Ishikawa (cell line): Measurements from ENCODE around the gene HLTF.

ENCODE experiments used
- CEBPB ChIP-seq: IDR thresholded peaks from 2 replicates; pipeline ENCODE4 v1.6.1; 2012
- CREB1 ChIP-seq: IDR thresholded peaks from 2 replicates; pipeline ENCODE4 v1.6.1; 2012; ENCODE audit warnings: low read depth
- EGR1 ChIP-seq: IDR thresholded peaks from 2 replicates; pipeline ENCODE4 v1.6.1; 2012
- EP300 ChIP-seq: IDR thresholded peaks from 2 replicates; pipeline ENCODE4 v1.6.1; 2012; ENCODE audit warnings: borderline replicate concordance
- FOXM1 ChIP-seq: IDR thresholded peaks from 2 replicates; pipeline ENCODE4 v1.6.1; 2012; ENCODE audit warnings: low read depth, borderline replicate concordance
- MAX ChIP-seq: IDR thresholded peaks from 2 replicates; pipeline ENCODE4 v1.6.1; 2012
- NFIC ChIP-seq: IDR thresholded peaks from 2 replicates; pipeline ENCODE4 v1.6.1; 2012
- RAD21 ChIP-seq: IDR thresholded peaks from 2 replicates; pipeline ENCODE4 v1.6.1; 2012; ENCODE audit warnings: low read depth
- TAF1 ChIP-seq: IDR thresholded peaks from 2 replicates; pipeline ENCODE4 v1.6.1; 2012; ENCODE audit warnings: low read depth, mild to moderate bottlenecking
- TCF12 ChIP-seq: IDR thresholded peaks from 2 replicates; pipeline ENCODE4 v1.6.1; 2012; ENCODE audit warnings: low read depth
- TEAD4 ChIP-seq: IDR thresholded peaks from 2 replicates; pipeline ENCODE4 v1.6.1; 2012
- YY1 ChIP-seq: IDR thresholded peaks from 2 replicates; pipeline ENCODE4 v1.6.1; 2012; ENCODE audit warnings: low read depth
- ZBTB7A ChIP-seq: IDR thresholded peaks from 2 replicates; pipeline ENCODE4 v1.6.1; 2012; ENCODE audit warnings: low read depth
- TF ChIP-seq, protein P1 (sequence below): IDR thresholded peaks from 2 replicates; pipeline ENCODE4 v1.6.1; 2012
- TF ChIP-seq, protein P2 (sequence below): IDR thresholded peaks from 2 replicates; pipeline ENCODE4 v1.6.1; 2012; ENCODE audit warnings: low read depth, mild to moderate bottlenecking

The HLTF gene

GRCh38 chr3:149020196-149020838, 66.0 kb downstream of the HLTF start:
- TF ChIP-seq EGR1 (no peak), RAD21 (no peak), EP300 (peak; percentile 85), NFIC (peak; percentile 91), CREB1 (no peak), TEAD4 (peak; percentile 91), FOXM1 (peak; percentile 70), TCF12 (peak; percentile 67), MAX (0 out of 2 replicates have a peak, but pooled peaks have one; percentile 22)

DNA sequence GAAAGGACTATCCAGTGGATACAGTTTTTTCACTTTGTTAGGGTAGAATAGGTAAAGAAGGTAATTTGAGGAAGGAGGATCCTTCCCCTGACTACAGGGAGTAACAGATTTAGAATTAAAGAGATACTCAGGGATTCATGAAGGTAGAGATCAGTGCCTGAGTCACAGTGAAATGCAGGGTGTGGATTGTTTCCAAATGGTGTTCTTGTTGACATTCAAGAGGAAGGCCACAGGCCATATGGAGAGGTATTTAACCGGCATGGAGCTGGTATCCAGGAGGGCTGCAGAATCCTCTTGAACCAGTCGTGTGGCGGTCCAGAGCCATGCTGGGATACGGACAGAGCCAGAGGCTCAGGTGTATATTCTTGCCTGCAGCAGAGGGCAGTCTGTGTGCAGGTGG, 66.8 kb downstream of the HLTF start:
- no peak for TF ChIP-seq ZBTB7A
- TF ChIP-seq RAD21 = peak; percentile 35; the same call in 1 of the 2 replicates

- no peak for TF ChIP-seq TAF1
- no peak for TF ChIP-seq CEBPB
- no peak for TF ChIP-seq TEAD4
- TF ChIP-seq, protein P1, sequence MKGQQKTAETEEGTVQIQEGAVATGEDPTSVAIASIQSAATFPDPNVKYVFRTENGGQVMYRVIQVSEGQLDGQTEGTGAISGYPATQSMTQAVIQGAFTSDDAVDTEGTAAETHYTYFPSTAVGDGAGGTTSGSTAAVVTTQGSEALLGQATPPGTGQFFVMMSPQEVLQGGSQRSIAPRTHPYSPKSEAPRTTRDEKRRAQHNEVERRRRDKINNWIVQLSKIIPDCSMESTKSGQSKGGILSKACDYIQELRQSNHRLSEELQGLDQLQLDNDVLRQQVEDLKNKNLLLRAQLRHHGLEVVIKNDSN = no peak
- no peak for TF ChIP-seq YY1
- no peak for TF ChIP-seq TCF12
- TF ChIP-seq CREB1 = no peak
Measured at GRCh38 chr3:149018247-149018646, 68.1 kb downstream of the HLTF start.

DNA sequence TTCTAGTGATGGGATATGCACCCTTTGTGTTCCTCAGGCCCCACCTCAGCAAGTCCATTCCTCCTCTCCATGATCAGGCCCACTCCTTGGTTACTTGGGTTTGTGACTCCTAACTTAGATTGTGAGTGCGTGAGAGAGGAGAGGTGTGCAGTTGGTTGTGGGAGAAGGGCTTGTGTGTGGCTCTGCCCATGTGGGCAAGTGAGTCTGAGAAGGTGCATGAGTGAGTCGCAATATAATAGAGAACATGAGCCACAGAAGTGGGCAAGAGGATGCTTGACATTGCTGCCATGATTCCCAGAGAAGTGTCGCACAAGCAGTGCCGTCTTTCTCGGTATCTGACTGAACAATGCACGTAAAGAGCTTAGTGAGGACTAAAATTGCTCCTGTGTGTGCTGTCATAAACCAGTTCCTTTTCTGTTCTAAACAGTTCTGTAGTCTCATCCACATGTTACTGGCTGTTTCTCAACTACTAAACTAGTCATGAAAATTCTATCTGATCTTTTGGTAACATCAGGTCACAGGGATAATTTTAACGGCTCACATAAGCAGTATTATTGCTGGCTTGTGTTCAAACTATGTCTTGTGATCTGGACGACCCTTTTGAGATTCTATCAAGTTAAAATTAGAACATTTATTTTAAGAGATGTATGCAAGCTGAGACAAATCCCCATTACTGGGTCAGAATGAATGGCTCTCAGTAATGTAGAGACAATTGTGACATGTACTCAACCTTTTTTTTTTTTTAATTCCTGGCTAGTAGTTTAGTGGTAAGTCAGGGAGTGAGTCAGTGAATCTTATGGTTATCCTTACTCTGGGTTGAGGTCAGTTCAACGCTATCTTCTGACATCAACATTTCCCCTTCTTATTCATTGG, 69.4 kb downstream of the HLTF start:
- no peak for TF ChIP-seq CREB1

GRCh38 chr3:149016242-149016641, 70.1 kb downstream of the HLTF start:
- TF ChIP-seq, protein P1 = no peak
- TF ChIP-seq, protein P2, sequence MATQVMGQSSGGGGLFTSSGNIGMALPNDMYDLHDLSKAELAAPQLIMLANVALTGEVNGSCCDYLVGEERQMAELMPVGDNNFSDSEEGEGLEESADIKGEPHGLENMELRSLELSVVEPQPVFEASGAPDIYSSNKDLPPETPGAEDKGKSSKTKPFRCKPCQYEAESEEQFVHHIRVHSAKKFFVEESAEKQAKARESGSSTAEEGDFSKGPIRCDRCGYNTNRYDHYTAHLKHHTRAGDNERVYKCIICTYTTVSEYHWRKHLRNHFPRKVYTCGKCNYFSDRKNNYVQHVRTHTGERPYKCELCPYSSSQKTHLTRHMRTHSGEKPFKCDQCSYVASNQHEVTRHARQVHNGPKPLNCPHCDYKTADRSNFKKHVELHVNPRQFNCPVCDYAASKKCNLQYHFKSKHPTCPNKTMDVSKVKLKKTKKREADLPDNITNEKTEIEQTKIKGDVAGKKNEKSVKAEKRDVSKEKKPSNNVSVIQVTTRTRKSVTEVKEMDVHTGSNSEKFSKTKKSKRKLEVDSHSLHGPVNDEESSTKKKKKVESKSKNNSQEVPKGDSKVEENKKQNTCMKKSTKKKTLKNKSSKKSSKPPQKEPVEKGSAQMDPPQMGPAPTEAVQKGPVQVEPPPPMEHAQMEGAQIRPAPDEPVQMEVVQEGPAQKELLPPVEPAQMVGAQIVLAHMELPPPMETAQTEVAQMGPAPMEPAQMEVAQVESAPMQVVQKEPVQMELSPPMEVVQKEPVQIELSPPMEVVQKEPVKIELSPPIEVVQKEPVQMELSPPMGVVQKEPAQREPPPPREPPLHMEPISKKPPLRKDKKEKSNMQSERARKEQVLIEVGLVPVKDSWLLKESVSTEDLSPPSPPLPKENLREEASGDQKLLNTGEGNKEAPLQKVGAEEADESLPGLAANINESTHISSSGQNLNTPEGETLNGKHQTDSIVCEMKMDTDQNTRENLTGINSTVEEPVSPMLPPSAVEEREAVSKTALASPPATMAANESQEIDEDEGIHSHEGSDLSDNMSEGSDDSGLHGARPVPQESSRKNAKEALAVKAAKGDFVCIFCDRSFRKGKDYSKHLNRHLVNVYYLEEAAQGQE = no peak
- TF ChIP-seq TCF12 = no peak
- TF ChIP-seq EGR1 = no peak
- no peak for TF ChIP-seq ZBTB7A
- no peak for TF ChIP-seq RAD21
- TF ChIP-seq CEBPB = no peak
- no peak for TF ChIP-seq YY1
- no peak for TF ChIP-seq CREB1
- TF ChIP-seq MAX = no peak
- TF ChIP-seq FOXM1 = no peak
- TF ChIP-seq EP300 = no peak
- no peak for TF ChIP-seq TAF1
- no peak for TF ChIP-seq NFIC
- no peak for TF ChIP-seq TEAD4

GRCh38 chr3:149015393-149015792, 70.9 kb downstream of the HLTF start:
- TF ChIP-seq TAF1 = no peak
- no peak for TF ChIP-seq ZBTB7A
- TF ChIP-seq MAX = no peak
- no peak for TF ChIP-seq RAD21
- TF ChIP-seq TEAD4 = no peak
- TF ChIP-seq YY1 = no peak
- no peak for TF ChIP-seq TCF12
- no peak for TF ChIP-seq FOXM1
- TF ChIP-seq, protein P1 = no peak
- no peak for TF ChIP-seq EP300
- TF ChIP-seq CREB1 = no peak
- TF ChIP-seq, protein P2 = no peak
- TF ChIP-seq CEBPB = no peak
- no peak for TF ChIP-seq NFIC
